SW480 (cell line): ENCODE measurements around the gene GJB4.
A peak's percentile ranks its signal among the peaks of the same experiment; 100 is the strongest.

Source experiments
- DNase-seq: peaks from one replicate; pipeline ENCODE4 v3.0.0-alpha.2; 2016; ENCODE audit warnings: low spot score

Gene GJB4

GRCh38 chr1:34778381-34778780 is 18.8 kb downstream of the GJB4 start:
- DNase-seq: no peak

- no peak for DNase-seq
Measured at GRCh38 chr1:34779005-34779404, 19.5 kb downstream of the GJB4 start.

GRCh38 chr1:34779526-34779925 is 20.0 kb downstream of the GJB4 start:
- DNase-seq: peak; percentile 79

GRCh38 chr1:34779962-34780361 is 20.4 kb downstream of the GJB4 start:
- no peak for DNase-seq

- DNase-seq: no peak
Measured at GRCh38 chr1:34780528-34780927, 21.0 kb downstream of the GJB4 start.

- peak; percentile 71 for DNase-seq
Measured at GRCh38 chr1:34781071-34781843, 21.7 kb downstream of the GJB4 start, which contains the start of gene GJB3. Gene GJB3 (plus strand): TSS chr1:34781214. CDS start chr1:34784763, 3,549 bp downstream.

- peak; percentile 56 for DNase-seq
Measured at GRCh38 chr1:34781844-34782391, 22.4 kb downstream of the GJB4 start.

- DNase-seq: no peak
Measured at GRCh38 chr1:34784751-34785221, 25.2 kb downstream of the GJB4 start.

GRCh38 chr1:34785231-34785874 is 25.8 kb downstream of the GJB4 start:
- no peak for DNase-seq

- no peak for DNase-seq
Measured at GRCh38 chr1:34785875-34786470, 26.4 kb downstream of the GJB4 start.

GRCh38 chr1:34786521-34787325 is 27.2 kb downstream of the GJB4 start:
- peak; percentile 84 for DNase-seq

GRCh38 chr1:34787461-34788420 is 28.2 kb downstream of the GJB4 start:
- peak; percentile 35 for DNase-seq

- DNase-seq: no peak
Measured at GRCh38 chr1:34790985-34791384, 31.4 kb downstream of the GJB4 start.

GRCh38 chr1:34792424-34792823 is 32.9 kb downstream of the GJB4 start:
- DNase-seq: no peak

GRCh38 chr1:34792868-34793727 is 33.6 kb downstream of the GJB4 start, which contains the start of gene GJA4:
Gene GJA4 (plus strand): TSS chr1:34792999. CDS start chr1:34794214, 1,215 bp downstream.
- DNase-seq: no peak

- DNase-seq: no peak
Measured at GRCh38 chr1:34794001-34794789, 34.7 kb downstream of the GJB4 start.

- no peak for DNase-seq
Measured at GRCh38 chr1:34794790-34795180, 35.2 kb downstream of the GJB4 start.

- DNase-seq: no peak
Measured at GRCh38 chr1:34795916-34796315, 36.4 kb downstream of the GJB4 start.

GRCh38 chr1:34796990-34797389 is 37.5 kb downstream of the GJB4 start:
- DNase-seq: no peak
